Endothelial cell of umbilical vein (primary cell): Measurements from ENCODE around the gene ST6GAL2. TPM values are rescaled to one million over a fixed set of nuclear protein-coding genes. Genes with fewer than 3 reads are reported as not detected.

ENCODE experiments used
- BruUV-seq: library from RNA; stranded (reverse); fragments of 400-500 nt; replicated peaks from 2 replicates; lab custom pipeline; 2021; lab: Mats Ljungman, UMichigan
- CTCF ChIA-PET: fragments of 300-600, 350-600 bp; sonication (Branson Sonifier 250); formaldehyde crosslinking; loops from one replicate; lab custom pipeline; 2021; ENCODE audit warnings: antibody characterized with exemption, inconsistent platforms; lab: Charles Lee
- POLR2A ChIA-PET: fragments of 300-600, 350-600 bp; sonication (Branson Sonifier 250); formaldehyde crosslinking; loops from one replicate; lab custom pipeline; 2021; ENCODE audit warnings: antibody characterized with exemption, inconsistent platforms; lab: Charles Lee
- DNase-seq: peaks from one replicate; pipeline ENCODE4 v3.0.0-alpha.2; 2011; ENCODE audit warnings: low read depth, low spot score
- FAIRE-seq: peaks from 2 replicates; lab custom pipeline; 2011; peaks lifted over from hg19 to GRCh38; lab: Jason Lieb, UNC
- H2AFZ ChIP-seq: 2 replicates; pipeline ENCODE4 v1.6.0; 2012; ENCODE audit warnings: low read depth, low read length, control low read depth, inconsistent platforms
- H3K27ac ChIP-seq: 2 replicates; pipeline ENCODE4 v1.5.1; 2011; ENCODE audit warnings: low read depth, mild to moderate bottlenecking, control low read depth, low read length, moderate library complexity; ENCODE audit not compliant: insufficient read depth
- H3K27me3 ChIP-seq, 2 experiments: 2 replicates each; pipeline versions ENCODE4 v1.6.0 to v1.6.1; 2011; ENCODE audit warnings: low read length in 2 of 2, mixed read lengths in 1 of 2; ENCODE audit not compliant: control insufficient read depth in 2 of 2, insufficient read depth in 2 of 2
- H3K36me3 ChIP-seq, 2 experiments: 2 replicates in 1 of 2; 3 replicates in 1 of 2; pipeline ENCODE4 v1.5.1; 2011; ENCODE audit warnings: low read length in 2 of 2, mild to moderate bottlenecking in 1 of 2, moderate library complexity in 1 of 2; ENCODE audit not compliant: control insufficient read depth in 2 of 2, insufficient read depth in 2 of 2; ENCODE audit errors: extremely low read depth in 1 of 2
- H3K4me1 ChIP-seq: 3 replicates; pipeline ENCODE4 v1.5.1; 2011; ENCODE audit warnings: mild to moderate bottlenecking, low read length; ENCODE audit not compliant: control insufficient read depth, insufficient read depth; ENCODE audit errors: extremely low read depth
- H3K4me2 ChIP-seq: 2 replicates; pipeline ENCODE4 v1.6.1; 2011; ENCODE audit warnings: low read length, control low read depth, mixed read lengths; ENCODE audit not compliant: insufficient read depth
- H3K4me3 ChIP-seq, 3 experiments: fragments of 200-600 bp in 1 of 3; sonication (generic), shearing (Covaris generic) in 1 of 3; replicated peaks in 1 of 3; 2 replicates each; pipeline ENCODE4 v1.5.1; 2011 to 2016; ENCODE audit warnings: control low read depth in 3 of 3, low read length in 3 of 3, mild to moderate bottlenecking in 2 of 3, inconsistent platforms in 1 of 3, low read depth in 1 of 3, moderate library complexity in 1 of 3; ENCODE audit not compliant: insufficient read depth in 1 of 3
- H3K79me2 ChIP-seq: 2 replicates; pipeline ENCODE4 v1.6.0; 2012; ENCODE audit warnings: low read length, inconsistent platforms; ENCODE audit not compliant: control insufficient read depth, insufficient read depth
- H3K9ac ChIP-seq: replicated peaks from 2 replicates; pipeline ENCODE3; 2011; ENCODE audit warnings: low read length, control low read depth; ENCODE audit not compliant: insufficient read depth; ENCODE audit errors: extremely low read depth
- H3K9me1 ChIP-seq: replicated peaks from 3 replicates; pipeline ENCODE4 v1.6.0; 2011; ENCODE audit warnings: mild to moderate bottlenecking, low read length; ENCODE audit not compliant: control insufficient read depth, insufficient read depth; ENCODE audit errors: extremely low read depth
- H3K9me3 ChIP-seq: replicated peaks from 2 replicates; pipeline ENCODE4 v1.5.1; 2012; ENCODE audit warnings: low read length, inconsistent platforms; ENCODE audit not compliant: control insufficient read depth, insufficient read depth
- H4K20me1 ChIP-seq: replicated peaks from 2 replicates; pipeline ENCODE3; 2011; ENCODE audit warnings: mild to moderate bottlenecking, low read length; ENCODE audit not compliant: control insufficient read depth, insufficient read depth; ENCODE audit errors: extremely low read depth
- CTCF ChIP-seq, 2 donors: IDR thresholded peaks; 1 replicate in 1 of 2; 2 replicates in 1 of 2; pipeline ENCODE4 v1.5.1; 2011; ENCODE audit warnings: low read length in 2 of 2, mild to moderate bottlenecking in 2 of 2, moderate library complexity in 2 of 2, control low read depth in 1 of 2, inconsistent platforms in 1 of 2, low read depth in 1 of 2; ENCODE audit not compliant: insufficient read depth in 1 of 2; ENCODE audit errors: extremely low read depth in 1 of 2
- EZH2 ChIP-seq: IDR thresholded peaks from 2 replicates; pipeline ENCODE4 v1.6.1; 2012; ENCODE audit warnings: borderline replicate concordance, low read depth, mild to moderate bottlenecking, moderate library complexity, low read length, inconsistent platforms; ENCODE audit not compliant: severe bottlenecking
- FOS ChIP-seq: IDR thresholded peaks from 2 replicates; pipeline ENCODE4 v1.6.1; 2011; ENCODE audit warnings: mild to moderate bottlenecking, low read length, moderate library complexity, borderline replicate concordance; ENCODE audit not compliant: insufficient read depth
- GATA2 ChIP-seq: IDR thresholded peaks from 2 replicates; pipeline ENCODE4 v1.7.0; 2011; ENCODE audit warnings: low read depth, mild to moderate bottlenecking, moderate library complexity, mixed read lengths, low read length; ENCODE audit not compliant: insufficient read length, insufficient read depth
- JUN ChIP-seq: IDR thresholded peaks from 2 replicates; pipeline ENCODE4 v1.6.1; 2011; ENCODE audit warnings: borderline replicate concordance, low read depth; ENCODE audit not compliant: insufficient read length, insufficient read depth
- MAX ChIP-seq: IDR thresholded peaks from 2 replicates; pipeline ENCODE4 v1.6.1; 2011; ENCODE audit not compliant: insufficient read depth, insufficient read length
- POLR2AphosphoS5 ChIP-seq: IDR thresholded peaks from 2 replicates; pipeline ENCODE4 v1.6.1; 2012; ENCODE audit warnings: low read depth, mild to moderate bottlenecking, control low read depth, low read length, moderate library complexity; ENCODE audit not compliant: insufficient read depth
- dilution Hi-C: fragments of 300-500 bp; cut with MboI; formaldehyde crosslinking; loops from one replicate; pipeline ENCODE4 v1.15.0; 2019; ENCODE audit warnings: low sequenced_read_pairs; ENCODE audit not compliant: extremely low pct_ligation_motif_present
- intact Hi-C: fragments of 100-400 bp; cut with micrococcal nuclease; formaldehyde crosslinking; loops from one replicate; pipeline ENCODE4 v1.10.0; 2022
- polyA plus RNA-seq, 4 experiments: library from polyadenylated mRNA; depleted of rRNA in 3 of 4; stranded (reverse) in 3 of 4; unstranded in 1 of 4; fragments of >200 nt; gene quantifications; 2 replicates each; pipeline versions ENCODE4 v1.2.1 to v1.2.3, GENCODE V29; 2011 to 2012; ENCODE audit warnings: missing spikeins in 1 of 4
- total RNA-seq: library from RNA; stranded (reverse); gene quantifications from 2 replicates; pipeline ENCODE4 v1.2.3, GENCODE V29; 2021

Gene ST6GAL2
- total and polyA plus RNA-seq, 2 donors (not counting 3 experiments of a cell fraction or from before 2014, with no cell fraction given), result not detected

- H3K4me1 ChIP-seq, result no peaks in the 10 kb centered on the region
- H2AFZ ChIP-seq, result no peak overlapping the region
- no peak overlapping the region for H3K9ac ChIP-seq
- no peaks in the 10 kb centered on the region for H3K79me2 ChIP-seq
- intact Hi-C loops (no loop called here), dilution Hi-C loops (no loop called here)
- ChIA-PET CTCF (no interaction called here), POLR2A (no interaction called here)
- H3K36me3 ChIP-seq, result no peaks in the 10 kb centered on the region
- no peaks in the 10 kb centered on the region for H4K20me1 ChIP-seq
- H3K4me3 ChIP-seq, result no peak overlapping the region
- H3K27me3 ChIP-seq, result peaks cover 2 to 4% of the 10 kb centered on the region in 2 experiments
- FAIRE-seq (no peak), DNase-seq (no peak)
- H3K4me2 ChIP-seq, result no peak overlapping the region
- no peak overlapping the region for H3K27ac ChIP-seq
- TF ChIP-seq GATA2 (no peak), EZH2 (no peak), JUN (no peak), FOS (no peak), MAX (no peak), POLR2AphosphoS5 (no peak), CTCF (IDR thresholded peaks at IDR 0.05; ENCODE audit: extremely low read depth in 1 of 2, insufficient read depth in 1 of 2, low read depth in 1 of 2, low read length in 2 of 2) (no peak)
- no TSS peak for BruUV-seq
- H3K9me1 ChIP-seq, result no peaks in the 10 kb centered on the region
- peaks cover 5% of the 10 kb centered on the region for H3K9me3 ChIP-seq
Measured at GRCh38 chr2:106890606-106891005, 4.6 kb upstream of the ST6GAL2 start.
